Hindlimb muscle (tissue), 1 donor: ENCODE results near the gene TUT1. TPM values are rescaled to one million over a fixed set of nuclear protein-coding genes. Genes with fewer than 3 reads are reported as not detected.
"Not testable (repeated sequence)": the region's sequence is repeated elsewhere in the genome, so short reads cannot be mapped to it uniquely, and the experiment has no call there.

Experiments used
- DNase-seq: peaks from one replicate; pipeline ENCODE4 v3.0.0-alpha.2; 2013
- polyA plus RNA-seq: library from polyadenylated mRNA; unstranded; fragments of 120-200 nt; gene quantifications from one replicate; pipeline ENCODE4 v1.2.1, GENCODE V29; 2013; ENCODE audit not compliant: insufficient read length

Gene TUT1
- polyA plus RNA-seq, 1 donor, result 16.9 TPM

DNA sequence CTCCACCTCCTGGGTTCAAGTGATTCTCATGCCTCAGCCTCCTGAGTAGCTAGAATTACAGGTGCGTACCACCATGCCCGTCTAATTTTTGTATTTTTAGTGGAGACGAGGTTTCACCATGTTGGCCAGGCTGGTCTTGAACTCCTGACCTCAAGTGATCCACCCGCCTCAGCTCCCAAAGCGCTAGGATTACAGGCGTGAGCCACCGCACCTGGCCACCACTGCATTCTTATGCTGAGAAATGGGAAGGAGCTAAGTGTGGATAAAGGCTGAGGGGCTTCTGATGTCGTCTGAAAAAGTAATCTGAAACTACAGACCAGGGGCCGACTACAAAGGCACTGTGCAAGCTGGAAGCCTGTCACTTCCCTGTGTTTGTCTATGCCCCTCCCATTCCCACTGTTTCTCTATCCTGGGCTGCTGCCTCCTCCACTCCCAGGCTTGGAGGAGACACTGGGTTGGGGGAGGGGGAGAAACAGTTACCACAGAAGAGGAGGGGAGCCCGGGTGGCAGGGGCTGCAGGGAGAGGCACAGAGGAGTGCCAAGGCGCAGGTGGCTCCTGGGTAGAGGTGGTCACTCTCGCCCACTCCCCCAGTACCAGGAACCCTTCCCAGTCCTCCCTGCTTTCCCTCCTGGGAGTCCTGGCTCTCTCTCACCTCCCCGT, 13.3 kb upstream of the TUT1 start:
- no peak for DNase-seq

DNA sequence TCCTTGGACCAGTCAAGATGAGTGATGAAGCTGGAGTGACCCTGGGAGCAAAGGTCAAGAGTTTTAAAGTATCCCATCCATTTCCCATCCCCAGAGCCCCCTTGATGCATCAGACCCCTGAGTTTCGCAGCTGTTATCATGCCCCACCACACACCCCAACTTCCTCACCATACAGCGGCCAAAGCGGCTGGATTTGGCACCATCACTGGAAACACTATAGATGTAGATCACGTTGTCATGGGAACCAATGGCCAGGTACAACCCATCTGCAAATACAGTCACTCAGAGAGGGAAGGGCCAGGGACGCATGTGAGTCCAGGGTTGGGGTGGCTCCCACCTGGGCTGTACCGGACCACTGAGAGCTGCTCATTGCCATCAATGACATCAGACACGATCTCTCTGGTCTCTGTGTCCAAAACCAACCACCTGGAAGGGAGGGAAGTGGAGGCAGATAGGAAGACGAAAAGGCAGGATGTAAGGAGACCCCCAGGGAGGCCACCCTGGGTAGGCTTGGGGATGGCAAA, 12.5 kb upstream of the TUT1 start:
- no peak for DNase-seq

DNA sequence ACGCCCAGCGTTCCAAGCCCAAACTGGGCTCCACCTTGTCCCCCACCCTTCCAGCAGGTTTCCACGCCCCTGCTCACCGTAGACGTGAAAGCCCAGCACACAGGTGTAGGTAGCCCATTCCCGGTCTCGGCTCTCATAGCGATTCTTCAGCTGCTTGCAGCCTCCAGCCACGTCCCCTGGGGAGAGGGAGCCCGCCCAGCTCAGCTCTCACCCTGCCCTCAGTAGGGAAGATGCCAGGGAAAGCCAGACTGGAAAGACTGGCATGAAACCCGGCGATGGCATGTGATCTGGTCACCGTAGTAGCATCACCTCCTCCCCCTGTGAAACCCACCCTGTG, 11.7 kb upstream of the TUT1 start:
- DNase-seq, result no peak

DNA sequence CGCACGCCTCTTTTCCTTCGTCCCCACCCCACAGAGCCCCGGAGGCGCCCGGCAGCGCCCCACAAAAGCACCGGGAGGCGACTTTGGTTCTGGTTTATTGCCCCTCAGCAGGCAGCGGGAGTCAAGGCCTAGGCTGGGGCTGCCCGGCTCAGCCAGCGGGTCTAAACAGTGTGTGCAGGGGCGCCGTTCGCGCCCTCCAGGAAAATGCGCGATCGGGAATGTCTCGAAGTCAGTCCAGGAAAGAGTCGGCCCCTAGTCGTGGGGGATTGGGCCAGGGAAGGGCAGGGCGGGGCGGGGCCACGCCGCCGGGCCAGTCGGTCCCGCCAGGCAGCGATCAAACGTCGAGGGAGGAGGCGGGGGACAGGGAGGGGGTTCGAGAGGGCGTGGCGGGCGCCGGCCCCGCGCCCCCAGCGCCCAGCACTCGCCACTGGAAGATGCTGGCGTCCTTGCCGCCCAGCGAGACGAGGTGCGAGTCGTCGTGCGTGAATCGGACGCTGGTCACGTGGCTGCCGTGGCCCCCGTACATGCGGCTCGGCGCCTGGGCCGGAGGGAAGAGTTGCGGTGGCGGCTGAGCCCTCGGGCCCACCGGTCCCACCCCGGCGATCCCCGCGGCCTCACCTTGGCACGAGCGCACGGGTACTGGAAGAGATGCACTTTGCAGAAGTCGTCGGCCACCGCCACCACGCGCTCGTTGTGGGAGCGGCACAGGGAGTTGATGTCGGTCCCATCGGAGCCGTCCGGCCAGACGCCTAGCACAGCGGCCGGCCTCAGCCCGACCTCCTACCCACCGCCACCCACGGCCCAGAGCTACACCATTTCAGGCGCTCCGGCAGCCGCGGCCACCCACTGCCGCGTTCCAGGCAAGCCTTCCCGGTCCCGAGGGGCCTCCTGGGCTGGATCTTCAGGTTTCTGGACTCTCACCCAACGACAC, 11.1 kb upstream of the TUT1 start:
- peak; percentile 64 for DNase-seq

DNA sequence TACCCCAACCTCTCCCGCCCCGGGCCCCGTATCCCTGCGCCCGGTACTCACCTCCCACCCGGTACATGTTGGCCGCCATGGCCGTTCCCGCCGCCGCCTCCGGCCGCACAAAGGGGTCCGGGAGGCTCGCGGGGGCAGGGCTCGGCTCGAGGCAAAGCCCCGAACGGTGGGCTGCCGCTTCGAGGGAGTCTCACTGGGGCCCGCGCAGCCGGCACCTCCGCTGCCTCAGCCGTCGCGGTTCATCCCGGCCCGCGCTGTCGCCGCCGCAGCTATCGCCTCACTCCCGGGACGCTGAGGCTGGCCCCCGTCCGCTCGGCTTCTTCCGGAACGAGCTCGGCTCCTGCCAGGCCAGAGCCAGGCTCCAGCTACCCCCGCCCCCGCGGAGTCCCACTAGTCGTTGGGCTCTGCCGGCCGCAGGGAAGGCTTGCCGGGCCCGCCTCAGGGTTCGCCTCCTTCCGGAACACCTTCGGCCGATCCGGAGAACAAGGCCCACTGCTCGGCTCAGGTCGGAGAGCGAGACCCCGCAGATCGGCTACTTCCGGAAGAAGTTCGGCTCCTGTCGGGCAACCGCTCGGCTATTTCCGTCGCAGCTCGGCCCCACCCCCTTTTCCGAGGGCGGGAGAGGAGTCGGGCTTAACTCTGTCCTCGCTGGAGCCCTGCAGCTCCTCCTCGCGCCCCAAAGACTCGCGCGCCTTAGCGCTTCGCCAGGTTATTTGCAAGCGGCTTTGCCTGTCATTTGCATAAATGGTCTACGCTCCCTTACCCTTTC, 10.2 kb upstream of the TUT1 start, which contains the start of gene MTA2:
Gene MTA2, minus strand, starts transcription at position 494 of the 769 bp plus-strand sequence. Its CDS starts 415 bp downstream, at position 79.
- peak; percentile 98 for DNase-seq

DNA sequence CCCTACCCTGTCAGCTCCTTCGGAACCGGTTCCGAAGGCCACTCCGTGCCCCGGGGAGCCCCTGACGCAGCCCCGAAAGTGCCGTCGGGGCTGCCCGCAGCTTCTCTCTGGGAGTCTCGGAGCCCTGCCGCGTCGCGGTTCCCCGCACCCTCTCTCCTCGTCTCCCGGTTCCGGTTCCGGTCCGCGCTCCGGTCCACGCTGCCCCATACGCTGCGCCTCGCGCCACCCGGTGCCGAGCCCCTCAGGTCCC, 9.7 kb upstream of the TUT1 start:
- no peak for DNase-seq

DNA sequence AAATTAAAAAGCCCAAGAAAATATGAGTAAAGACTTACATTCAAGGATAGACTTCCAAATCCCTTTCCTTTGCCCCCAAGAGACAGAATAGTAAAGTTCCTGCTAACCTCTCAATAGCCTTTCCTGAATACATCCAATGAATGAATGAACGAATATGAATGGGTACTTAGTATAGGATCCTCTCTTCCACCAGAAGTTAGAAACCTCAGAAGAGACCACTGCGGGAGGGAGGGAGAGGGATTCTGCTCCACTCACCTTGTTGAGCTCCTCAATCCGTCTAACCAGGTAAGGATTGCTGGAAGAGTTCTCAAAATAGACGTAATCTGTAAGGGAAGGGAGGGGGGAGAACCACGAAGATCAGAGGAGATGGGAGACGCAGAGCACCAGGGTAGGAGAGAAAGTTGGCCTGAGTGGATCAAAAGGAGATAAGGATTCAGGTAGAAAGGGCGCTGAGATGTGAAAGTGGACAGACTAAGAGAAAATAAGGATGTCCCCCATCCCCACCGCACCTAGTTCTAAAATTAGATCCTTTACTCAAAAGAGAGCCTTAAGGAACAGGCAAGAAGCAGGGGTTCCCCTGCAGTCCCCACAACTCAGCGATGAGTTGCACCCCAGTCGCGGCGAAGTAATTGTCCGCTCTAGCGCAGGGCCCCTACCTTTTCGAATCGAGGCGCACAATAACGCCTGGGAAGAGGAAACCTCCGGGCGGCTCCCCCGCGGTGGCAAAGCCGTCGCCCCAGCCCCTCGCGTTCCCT, 9.2 kb upstream of the TUT1 start:
- no peak for DNase-seq

DNA sequence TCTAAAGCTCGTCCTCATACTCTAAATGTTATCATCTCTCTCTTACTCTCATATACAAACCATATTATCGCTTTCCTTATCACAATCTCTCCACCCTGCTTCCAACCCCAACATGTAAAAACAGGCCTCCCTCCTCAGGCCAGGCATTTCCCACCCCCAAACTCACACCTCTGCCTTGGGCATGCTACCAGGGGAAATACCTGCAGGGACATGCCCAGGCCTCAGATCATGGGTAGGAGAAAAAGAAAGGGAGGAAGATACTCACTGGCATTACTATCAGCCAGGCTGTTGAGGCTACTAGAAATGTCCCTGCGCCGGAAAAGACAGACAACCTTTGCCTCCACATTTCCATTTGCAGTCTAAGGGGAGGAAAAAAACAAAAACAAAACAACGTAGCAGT, 8.6 kb upstream of the TUT1 start:
- DNase-seq, result no peak

DNA sequence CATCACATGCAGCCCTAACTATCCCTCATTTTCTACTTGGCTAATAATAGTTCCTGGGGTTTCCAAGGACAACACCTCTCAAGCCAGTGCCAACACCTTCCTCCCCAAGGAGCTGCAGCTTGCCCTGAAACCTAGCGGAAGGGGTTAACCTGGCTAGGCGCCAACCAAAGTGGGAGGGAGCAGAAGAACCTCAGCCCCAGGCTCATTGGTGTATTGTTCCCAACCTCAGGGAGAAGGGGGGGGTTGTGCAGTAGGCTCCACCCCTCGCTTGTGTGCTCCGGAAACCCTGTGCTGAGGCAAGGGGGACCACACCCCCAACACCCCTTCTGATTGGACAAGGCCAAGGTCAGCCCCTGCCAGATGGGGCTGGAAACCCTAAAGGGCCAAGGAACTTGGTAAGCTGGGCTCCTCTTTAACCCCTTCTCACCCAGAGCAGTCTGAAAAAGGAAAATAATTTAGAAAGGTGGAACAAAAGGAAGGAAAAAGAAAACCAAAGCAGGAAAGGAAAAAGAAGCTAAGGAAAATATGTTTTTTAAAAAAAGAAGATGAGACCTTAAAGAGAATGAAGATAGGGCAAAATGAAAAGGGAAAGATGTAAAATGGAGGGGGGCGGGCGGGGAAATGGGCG, 7.9 kb upstream of the TUT1 start:
- peak; percentile 96 for DNase-seq

DNA sequence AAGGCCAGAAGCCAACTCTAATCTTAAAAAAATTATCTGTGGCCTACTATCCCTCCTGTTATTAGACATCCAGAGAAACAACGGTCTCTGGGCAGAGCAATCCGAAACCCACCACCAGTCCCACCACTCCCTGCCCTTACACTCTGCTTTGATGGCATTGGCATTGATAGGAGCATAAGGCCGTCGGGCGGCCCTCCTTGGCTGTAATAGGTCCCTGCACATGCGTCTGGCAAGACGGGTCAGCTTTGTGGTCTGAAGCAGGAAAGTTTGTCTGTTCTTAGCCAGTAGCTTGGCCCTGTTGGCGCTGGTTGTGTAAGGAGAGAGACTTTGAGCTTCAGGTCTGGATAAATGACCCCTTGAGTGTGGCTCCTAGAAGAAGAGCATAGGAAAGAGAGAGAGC, 3.8 kb upstream of the TUT1 start:
- DNase-seq, result no peak

DNA sequence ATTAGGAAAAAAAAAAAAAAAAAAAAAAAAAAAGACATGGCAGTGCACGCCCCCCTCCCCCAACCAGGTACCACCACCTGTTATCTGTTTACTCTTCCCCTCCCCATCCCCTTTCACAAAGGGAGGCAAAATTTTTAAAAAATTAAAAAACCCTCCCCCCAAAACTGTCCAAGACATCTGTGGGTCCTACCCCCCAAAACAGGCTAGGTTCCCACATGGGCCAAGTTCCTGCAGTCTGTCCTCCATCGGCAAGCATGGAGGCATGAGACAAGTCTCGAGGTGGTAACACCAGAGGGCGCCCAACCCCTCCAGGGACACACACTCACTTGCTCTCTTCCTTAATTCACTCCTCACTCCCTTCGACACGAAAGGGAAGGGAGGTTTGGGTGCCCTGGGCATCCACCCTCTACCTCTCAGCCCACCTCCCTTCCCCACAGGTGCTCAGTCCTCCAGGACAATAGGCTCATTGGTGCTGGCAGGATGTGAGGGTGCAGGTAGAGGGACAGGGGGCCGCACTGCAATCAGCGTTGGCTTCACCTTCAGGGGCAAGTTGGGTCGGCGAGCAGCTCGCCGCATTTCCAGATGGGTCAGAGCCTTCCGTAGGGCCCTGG, 2.2 kb upstream of the TUT1 start:
- DNase-seq, result no peak

DNA sequence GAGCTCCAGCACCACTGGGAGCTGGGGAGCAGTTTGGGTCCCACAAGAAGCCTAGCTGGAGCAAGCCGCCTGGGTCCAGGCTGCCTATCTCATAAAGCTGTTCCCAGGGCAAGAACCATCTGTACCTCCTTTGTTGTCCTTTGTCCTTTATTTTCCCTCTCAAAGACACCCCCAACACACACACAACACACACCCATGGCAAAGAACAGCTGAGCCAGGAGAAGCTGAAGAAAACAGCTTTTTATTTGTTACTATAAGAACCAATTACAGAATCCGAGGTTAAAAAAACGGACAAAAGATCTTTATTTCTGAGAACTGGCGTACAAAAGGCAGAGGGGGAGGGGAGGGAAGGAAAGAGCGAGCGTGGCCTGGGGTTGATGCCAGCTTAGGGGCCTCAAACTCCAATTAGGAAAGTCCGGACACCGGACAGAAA, 1.7 kb upstream of the TUT1 start:
- DNase-seq, result no peak

DNA sequence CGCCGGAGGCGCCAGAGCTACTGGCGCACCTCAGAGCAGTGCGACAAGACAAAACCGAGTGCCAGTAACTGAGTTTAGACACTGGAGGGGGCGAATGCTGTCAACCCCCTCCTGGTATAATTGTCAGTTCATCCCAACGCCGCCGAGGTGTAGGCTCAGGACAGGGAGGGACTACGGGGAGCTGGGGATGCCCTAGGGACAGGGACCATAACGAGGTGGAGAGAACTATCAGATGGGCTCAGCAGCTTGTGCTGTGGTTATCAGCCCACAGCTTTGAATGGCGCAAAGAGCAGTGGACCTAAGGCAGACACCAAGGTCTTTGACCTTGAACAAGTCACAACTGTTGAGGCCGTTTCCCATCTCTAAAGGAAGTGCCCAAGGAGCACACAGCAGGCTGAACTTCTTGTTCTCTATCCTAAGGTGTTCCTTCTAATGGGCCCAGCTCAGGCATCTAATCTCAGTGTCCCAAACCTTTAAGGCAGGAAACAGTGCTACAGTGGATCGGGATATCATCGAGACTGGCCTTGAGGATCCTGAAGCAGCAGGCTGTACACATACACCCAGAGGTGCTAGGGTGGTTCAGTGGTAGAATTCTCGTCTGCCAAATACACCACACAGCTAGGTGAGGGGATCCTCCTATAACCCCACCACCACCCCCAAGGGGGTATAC, 958 bp upstream of the TUT1 start:
- no peak for DNase-seq

DNA sequence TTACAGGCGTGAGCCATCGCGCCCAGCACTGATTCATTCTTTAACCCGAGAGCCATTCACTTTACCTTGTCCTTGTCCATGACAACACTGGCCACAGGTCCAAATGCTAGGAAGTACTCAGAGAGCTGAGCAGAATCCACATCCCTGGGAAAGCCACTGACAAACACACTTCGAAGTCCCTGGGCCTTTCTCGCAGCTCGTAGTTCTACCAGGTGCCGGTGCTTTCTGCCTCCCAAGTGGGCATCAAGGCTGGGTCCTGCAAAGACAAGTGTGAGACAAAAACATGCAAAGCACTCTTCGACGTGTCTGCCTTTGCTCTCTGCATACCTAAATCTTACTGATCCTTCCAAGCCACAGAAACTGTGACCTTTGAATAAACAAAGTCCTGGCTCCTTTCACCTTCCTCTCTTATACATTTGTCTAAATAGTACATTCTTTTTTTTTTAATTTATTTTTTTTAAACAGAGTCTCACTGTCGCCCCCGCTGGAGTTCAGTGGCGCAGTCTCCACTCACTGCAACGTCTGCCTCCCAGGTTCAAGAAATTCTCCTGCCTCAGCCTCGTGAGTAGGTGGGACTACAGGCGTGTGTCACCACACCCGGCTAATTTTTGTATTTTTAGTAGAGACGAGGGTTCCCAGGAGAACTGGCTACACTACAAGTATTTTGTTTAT, 2.2 kb downstream of the TUT1 start:
- no peak for DNase-seq

DNA sequence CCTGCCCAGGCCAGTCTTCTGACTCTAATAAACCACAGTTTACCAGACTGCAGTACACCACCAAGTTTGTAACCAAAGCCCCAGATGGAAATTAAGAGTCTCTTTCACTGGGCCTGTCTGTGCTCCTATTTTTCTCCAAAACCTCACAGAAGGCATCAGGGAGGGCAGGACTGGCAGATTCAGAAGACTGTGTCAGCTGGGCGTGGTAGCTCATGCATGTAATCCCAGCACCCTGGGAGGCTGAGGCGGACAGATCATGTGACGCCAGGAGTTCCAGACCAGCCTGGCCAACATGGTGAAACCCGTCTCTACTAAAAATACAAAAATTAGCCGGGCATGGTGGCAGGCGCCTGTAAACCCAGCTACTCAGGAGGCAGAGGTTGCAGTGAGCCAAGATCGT, 6.0 kb downstream of the TUT1 start:
- not testable (repeated sequence) for DNase-seq

DNA sequence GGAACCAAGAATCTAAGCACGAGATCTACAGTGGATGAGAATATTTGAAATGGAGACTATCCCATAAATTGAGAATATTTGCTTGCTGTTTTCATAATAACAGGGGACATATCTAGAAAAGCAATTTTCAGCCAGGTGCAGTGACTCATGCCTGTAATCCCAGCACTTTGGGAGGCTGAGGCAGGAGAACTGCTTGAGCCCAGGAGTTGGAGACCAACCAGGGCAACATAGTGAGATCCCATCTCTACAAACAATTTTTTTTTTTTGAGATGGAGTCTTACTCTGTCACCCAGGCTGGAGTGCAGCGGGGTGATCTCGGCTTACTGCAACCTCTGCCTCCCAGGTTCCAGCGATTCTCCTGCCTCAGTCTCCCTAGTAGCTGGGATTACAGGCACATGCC, 9.6 kb downstream of the TUT1 start:
- not testable (repeated sequence) for DNase-seq

DNA sequence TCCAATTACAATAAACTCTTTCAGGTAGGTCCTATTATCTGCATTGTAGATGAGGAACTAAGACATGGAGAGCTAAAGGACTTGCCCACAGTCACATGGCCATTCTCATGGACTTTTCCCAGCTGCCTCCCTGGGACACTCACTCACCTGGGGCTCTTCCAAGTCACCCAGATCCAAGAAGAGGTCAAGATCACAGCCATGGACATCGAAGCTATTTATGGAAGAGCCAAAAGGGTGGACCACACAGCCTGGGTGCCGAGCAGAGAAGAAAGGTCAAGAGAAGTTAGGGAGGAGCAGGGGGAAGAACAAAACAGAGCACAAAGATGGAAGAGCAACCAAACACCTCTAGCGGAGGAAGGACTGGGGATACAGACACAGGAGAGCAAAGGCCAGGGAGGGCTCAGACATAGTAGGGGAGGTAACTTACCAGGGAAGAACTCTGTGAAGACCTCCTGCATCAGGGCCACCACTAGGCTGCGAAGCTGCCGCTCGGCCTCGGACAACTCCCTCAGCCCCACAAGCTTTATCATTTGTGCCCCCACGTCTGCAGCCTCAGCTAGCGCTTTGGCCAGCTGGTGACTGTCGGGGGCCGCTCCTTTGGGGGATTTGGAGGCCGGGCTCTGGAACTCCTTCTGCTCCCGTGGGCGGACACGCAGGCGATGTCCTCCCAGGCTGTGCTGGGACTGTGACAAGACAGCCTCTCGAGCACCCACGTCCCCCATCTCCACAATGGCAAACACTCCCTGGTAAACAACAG, 10.2 kb downstream of the TUT1 start:
- DNase-seq, result no peak

DNA sequence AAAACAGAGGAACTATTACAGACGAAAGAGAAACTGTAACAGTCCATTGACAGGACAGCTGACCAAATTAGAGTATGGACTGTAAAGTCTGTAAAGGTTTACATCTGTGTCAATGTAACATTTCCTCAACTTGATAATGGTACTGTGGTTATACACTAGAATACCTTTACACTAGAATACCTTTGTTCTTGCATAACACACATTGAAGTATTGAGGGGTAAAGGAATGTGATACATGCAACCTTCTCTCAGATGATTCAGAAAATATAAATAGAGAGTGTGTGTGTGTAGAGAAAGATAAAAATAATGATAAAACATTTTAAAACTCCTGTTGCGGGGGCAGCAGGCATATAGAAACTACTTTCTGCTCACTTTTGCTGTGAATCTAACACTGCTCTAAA, 12.1 kb downstream of the TUT1 start:
- no peak for DNase-seq

DNA sequence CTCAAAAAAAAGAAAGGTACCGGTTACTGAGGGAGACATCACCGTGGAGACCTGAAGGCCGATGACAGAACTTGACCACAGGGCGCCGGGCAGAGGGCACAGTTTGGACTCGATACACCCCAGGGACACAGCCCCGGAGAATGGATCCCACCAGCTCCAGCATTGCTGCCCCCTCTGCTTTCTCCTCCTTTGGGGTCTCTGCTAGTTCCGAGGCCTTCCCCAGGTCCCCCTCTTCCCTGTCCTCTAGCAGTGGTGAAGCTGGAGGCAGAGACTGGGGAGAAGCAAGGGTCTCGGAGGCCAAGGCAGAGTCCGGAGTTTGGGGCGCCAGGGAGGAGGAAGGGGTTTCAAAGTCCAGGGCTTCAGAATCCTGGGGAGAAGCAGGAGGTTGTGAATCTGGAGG, 12.8 kb downstream of the TUT1 start:
- DNase-seq, result no peak
